ENCODE data around the gene NEU2. TPM values are rescaled to one million over a fixed set of nuclear protein-coding genes. Genes with fewer than 3 reads are reported as not detected.
A peak's percentile ranks its signal among the peaks of the same experiment; 100 is the strongest.
"Not testable (repeated sequence)": the region's sequence is repeated elsewhere in the genome, so short reads cannot be mapped to it uniquely, and the experiment has no call there.

NEU2 gene
- total RNA-seq, 1 experiment from 2014 or later, result not detected

- no peak for DNase-seq (ENCODE audit: low spot score)
Measured at GRCh38 chr2:233010569-233011267, 21.8 kb upstream of the NEU2 start.

- no peak for DNase-seq (ENCODE audit: low spot score)
Measured at GRCh38 chr2:233011268-233011650, 21.2 kb upstream of the NEU2 start.

- DNase-seq (ENCODE audit: low spot score), result no peak
Measured at GRCh38 chr2:233011702-233012131, 20.8 kb upstream of the NEU2 start.

- DNase-seq (ENCODE audit: low spot score), result peak; percentile 70
Measured at GRCh38 chr2:233012301-233012971, 20.0 kb upstream of the NEU2 start.

- peak; percentile 95 for DNase-seq (ENCODE audit: low spot score)
Measured at GRCh38 chr2:233013027-233013461, 19.4 kb upstream of the NEU2 start, which contains the start of gene NGEF. TSS of gene NGEF (minus strand) at chr2:233013256. CDS start at chr2:232974890, 38,366 bp downstream.

GRCh38 chr2:233013650-233014049 is 18.8 kb upstream of the NEU2 start:
- DNase-seq (ENCODE audit: low spot score), result no peak

GRCh38 chr2:233015019-233015645 is 17.3 kb upstream of the NEU2 start:
- no peak for DNase-seq (ENCODE audit: low spot score)

GRCh38 chr2:233017947-233018346 is 14.5 kb upstream of the NEU2 start:
- DNase-seq (ENCODE audit: low spot score), result no peak

- DNase-seq (ENCODE audit: low spot score), result not testable (repeated sequence)
Measured at GRCh38 chr2:233019610-233020009, 12.9 kb upstream of the NEU2 start.

GRCh38 chr2:233020454-233020853 is 12.0 kb upstream of the NEU2 start:
- DNase-seq (ENCODE audit: low spot score), result no peak

GRCh38 chr2:233021771-233022170 is 10.7 kb upstream of the NEU2 start:
- DNase-seq (ENCODE audit: low spot score), result peak; percentile 5

GRCh38 chr2:233022561-233022960 is 9.9 kb upstream of the NEU2 start:
- DNase-seq (ENCODE audit: low spot score), result no peak

GRCh38 chr2:233023007-233023760 is 9.3 kb upstream of the NEU2 start:
- no peak for DNase-seq (ENCODE audit: low spot score)

- no peak for DNase-seq (ENCODE audit: low spot score)
Measured at GRCh38 chr2:233023761-233024410, 8.6 kb upstream of the NEU2 start.

GRCh38 chr2:233025706-233026105 is 6.8 kb upstream of the NEU2 start:
- no peak for DNase-seq (ENCODE audit: low spot score)

GRCh38 chr2:233026198-233026813 is 6.2 kb upstream of the NEU2 start:
- no peak for DNase-seq (ENCODE audit: low spot score)

GRCh38 chr2:233029321-233029720 is 3.2 kb upstream of the NEU2 start:
- peak; percentile 47 for DNase-seq (ENCODE audit: low spot score)

- DNase-seq (ENCODE audit: low spot score), result no peak
Measured at GRCh38 chr2:233031556-233032500, 644 bp upstream of the NEU2 start.

- no peak for DNase-seq (ENCODE audit: low spot score)
Measured at GRCh38 chr2:233033672-233034071, 1.2 kb downstream of the NEU2 start.

All from HT-29 (cell line).